GM13976 (cell line): ENCODE data around the gene ARRB2.

ENCODE experiments used
- DNase-seq: peaks from one replicate; pipeline ENCODE4 v3.0.0; 2012; ENCODE audit warnings: low spot score
- in situ Hi-C: fragments of 300-500 bp; cut with MboI; formaldehyde crosslinking; loops from one replicate; pipeline ENCODE4 v1.12.0; 2022; ENCODE audit warnings: low sequenced_read_pairs, mixed read lengths, inconsistent platforms; ENCODE audit not compliant: unreplicated experiment
- TF ChIP-seq, protein P1 (sequence below): IDR thresholded peaks from 2 replicates; pipeline ENCODE4 v1.5.1; 2012; ENCODE audit warnings: borderline replicate concordance, mild to moderate bottlenecking; ENCODE audit not compliant: insufficient read depth; ENCODE audit errors: extremely low read depth, missing control alignments, control extremely low read depth

ARRB2 gene

DNA sequence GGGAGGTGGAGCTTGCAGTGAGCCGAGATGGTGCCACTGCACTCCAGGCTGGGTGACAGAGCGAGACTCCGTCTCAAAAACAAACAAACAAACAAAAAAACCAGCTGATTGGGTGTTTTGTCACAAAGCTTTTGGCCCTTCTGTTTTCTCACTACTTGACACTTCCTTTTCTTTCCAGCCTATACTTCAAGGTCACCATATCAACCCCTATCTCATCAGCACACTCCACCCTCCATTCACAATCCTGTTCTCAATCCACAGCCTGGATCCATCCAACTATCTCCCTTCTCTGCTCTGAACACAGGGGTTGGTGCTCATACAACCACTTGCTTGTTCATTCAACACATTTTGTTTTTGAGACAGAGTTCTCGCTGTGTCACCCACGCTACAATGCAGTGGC is 14.2 kb downstream of the ARRB2 start:
- TF ChIP-seq, protein P1, sequence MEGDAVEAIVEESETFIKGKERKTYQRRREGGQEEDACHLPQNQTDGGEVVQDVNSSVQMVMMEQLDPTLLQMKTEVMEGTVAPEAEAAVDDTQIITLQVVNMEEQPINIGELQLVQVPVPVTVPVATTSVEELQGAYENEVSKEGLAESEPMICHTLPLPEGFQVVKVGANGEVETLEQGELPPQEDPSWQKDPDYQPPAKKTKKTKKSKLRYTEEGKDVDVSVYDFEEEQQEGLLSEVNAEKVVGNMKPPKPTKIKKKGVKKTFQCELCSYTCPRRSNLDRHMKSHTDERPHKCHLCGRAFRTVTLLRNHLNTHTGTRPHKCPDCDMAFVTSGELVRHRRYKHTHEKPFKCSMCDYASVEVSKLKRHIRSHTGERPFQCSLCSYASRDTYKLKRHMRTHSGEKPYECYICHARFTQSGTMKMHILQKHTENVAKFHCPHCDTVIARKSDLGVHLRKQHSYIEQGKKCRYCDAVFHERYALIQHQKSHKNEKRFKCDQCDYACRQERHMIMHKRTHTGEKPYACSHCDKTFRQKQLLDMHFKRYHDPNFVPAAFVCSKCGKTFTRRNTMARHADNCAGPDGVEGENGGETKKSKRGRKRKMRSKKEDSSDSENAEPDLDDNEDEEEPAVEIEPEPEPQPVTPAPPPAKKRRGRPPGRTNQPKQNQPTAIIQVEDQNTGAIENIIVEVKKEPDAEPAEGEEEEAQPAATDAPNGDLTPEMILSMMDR: no peak
- in situ Hi-C loops: no loop called here
- no peak for DNase-seq

DNA sequence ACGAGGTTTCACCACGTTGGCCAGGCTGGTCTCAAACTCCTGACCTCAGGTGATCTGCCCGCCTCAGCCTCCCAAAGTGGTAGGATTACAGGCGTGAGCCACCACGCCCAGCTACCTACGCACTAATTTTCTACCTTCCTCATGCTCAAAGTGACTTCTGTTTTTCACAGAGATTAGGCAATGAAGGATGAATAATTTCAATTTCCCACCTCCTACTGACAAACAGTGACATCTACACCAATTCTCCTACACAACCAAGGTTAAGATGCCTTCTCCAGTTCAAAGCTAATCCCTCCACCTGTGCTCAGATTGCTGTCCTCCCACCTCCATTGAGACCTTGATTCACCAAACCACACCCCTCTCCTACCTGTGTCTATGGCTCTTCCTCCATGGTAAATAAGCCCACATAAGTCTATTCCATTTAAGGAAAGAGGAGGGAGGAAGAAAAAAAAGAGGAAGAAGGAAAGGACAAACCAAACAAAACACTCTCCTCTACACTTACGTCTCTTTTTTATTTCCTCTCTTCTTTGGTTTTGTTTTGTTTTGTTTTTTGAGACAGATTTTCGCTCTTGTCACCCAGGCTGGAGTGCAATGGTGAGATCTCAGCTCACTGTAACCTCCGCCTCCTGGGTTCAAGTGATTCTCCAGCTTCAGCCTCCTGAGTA is 15.3 kb downstream of the ARRB2 start:
- TF ChIP-seq, protein P1: no peak
- in situ Hi-C loops: no loop called here
- no peak for DNase-seq

DNA sequence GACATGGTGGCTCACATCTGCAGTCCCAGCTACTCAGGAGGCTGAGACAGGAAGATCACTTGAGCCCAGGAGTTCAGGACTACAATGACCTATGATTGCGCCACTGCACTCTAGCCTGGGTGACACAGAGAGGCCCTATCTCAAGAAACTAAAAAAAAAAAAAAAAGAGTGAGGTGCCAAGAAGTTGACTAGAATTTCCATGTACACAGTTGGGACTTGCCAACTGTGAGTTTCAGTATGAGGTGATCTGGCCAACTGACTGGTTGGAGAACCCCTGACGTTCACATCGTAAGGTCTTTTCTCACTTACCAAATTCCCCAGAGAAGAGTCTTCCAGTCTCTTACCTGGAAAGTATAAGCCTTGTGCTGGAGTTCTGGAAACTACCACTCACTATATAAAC is 17.7 kb downstream of the ARRB2 start:
- in situ Hi-C loops: no loop called here
- TF ChIP-seq, protein P1: no peak
- no peak for DNase-seq

DNA sequence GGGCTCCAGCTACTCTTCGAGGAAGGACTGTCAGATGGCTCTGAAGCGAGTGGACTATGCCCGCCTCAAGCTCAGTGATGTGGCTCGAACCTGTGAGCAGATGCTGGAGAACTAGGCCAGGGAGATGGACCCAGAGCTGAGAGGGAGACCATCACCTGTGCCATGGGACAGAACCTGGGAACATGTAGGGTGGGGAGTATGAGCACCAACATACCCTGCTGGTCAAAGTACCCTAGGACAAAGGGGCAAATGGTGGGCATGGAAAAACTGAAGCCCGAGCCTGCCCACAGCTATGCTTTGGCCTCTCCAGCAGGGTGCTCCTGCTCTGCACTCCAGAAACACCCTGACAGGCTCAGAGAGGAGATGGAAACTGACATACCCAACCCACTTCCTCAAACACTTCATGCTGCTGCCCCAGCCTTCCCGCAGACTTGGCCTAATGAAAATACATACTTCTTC is 22.7 kb downstream of the ARRB2 start:
- in situ Hi-C loops: no loop called here
- DNase-seq: peak; percentile 75
- TF ChIP-seq, protein P1: peak; percentile 41

DNA sequence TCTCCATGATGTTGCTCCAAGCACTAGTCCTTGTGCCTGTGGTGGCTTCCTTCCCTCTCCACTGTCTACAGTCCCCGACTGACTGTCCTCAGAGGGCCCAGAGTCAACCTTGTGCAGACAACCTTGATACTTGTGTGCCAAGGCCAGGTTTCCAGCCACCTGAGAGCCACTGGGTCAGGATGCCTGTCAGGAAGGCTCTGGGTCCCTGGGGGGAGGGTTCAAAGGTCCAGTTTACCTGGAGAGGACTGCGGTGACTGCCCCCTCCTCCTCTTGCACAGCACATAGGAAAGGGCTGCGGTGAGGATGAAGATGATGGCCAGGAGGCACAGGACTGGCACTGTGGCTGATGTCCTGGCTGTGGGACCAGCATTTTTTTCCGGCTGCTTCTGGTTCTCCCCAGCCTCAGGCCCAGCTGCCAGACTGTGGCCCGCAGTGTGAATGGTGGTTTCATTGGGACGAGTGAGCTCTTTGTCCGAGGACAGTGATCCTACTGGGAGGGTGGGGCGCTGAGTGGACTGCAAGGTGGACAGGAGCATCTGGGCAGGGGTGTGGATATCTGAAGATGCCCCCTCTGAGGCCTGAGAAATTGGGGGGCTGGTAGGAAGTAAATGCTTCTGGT is 24.5 kb downstream of the ARRB2 start:
- TF ChIP-seq, protein P1: no peak
- in situ Hi-C loops: no loop called here
- no peak for DNase-seq

DNA sequence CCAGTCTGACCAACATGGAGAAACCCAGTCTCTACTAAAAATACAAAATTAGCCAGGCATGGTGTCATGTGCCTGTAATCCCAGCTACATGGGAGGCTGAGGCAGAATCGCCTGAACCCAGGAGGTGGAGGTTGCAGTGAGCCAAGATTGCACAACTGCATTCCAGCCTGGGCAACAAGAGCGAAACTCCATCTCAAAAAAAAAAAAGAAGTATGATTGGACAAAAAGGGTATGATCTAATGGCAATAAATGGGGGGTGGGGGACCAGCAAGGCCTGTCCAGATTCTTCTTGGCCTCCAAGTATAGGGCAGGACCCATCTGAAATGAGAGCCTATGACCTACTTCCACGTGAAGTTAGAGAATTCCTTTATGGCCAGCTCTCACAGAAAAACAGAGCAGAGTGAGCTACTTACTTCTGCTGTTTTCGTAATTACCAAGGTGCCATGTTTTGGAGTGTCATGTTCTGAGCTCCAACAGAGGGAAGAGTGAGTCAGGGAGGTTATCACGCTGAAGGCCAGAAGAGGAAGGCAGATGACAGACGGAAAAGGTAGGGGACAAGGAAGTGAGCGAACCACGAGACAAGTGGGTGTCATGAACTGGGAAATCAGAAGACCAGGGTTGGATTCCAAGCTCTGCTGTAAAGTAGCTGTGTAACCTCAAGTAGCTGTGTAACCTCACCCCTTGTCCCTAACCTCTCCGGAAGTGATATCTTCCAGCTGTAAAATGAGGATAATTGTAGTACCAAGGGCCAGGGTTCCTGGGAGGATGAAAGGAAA is 25.6 kb downstream of the ARRB2 start:
- TF ChIP-seq, protein P1: no peak
- in situ Hi-C loops: no loop called here
- no peak for DNase-seq
